NCI-H2107 treated with DMSO at 0.1 percent for 48 hours (cell line): ENCODE measurements around the gene SLC10A1.

Source experiments
- DNase-seq: peaks from one replicate; lab custom pipeline; 2025; ENCODE audit not compliant: unreplicated experiment; lab: John Stamatoyannopoulos, UW

SLC10A1 gene

GRCh38 chr14:69808919-69809808 lies 12.1 kb upstream of the SLC10A1 start:
- DNase-seq, result no peak

- no peak for DNase-seq
Measured at GRCh38 chr14:69807192-69807591, 10.2 kb upstream of the SLC10A1 start.

GRCh38 chr14:69804902-69805301 lies 7.9 kb upstream of the SLC10A1 start:
- no peak for DNase-seq

- no peak for DNase-seq
Measured at GRCh38 chr14:69803753-69804152, 6.7 kb upstream of the SLC10A1 start.

- DNase-seq, result no peak
Measured at GRCh38 chr14:69798339-69798735, 1.3 kb upstream of the SLC10A1 start.

GRCh38 chr14:69797573-69798338 lies 715 bp upstream of the SLC10A1 start:
- DNase-seq, result no peak

GRCh38 chr14:69795691-69796090 lies 1.4 kb downstream of the SLC10A1 start:
- no peak for DNase-seq

- DNase-seq, result no peak
Measured at GRCh38 chr14:69794791-69795190, 2.2 kb downstream of the SLC10A1 start.

GRCh38 chr14:69792887-69793421 lies 4.1 kb downstream of the SLC10A1 start:
- no peak for DNase-seq

- DNase-seq, result no peak
Measured at GRCh38 chr14:69789118-69789640, 7.9 kb downstream of the SLC10A1 start.

- no peak for DNase-seq
Measured at GRCh38 chr14:69786603-69787002, 10.4 kb downstream of the SLC10A1 start.

GRCh38 chr14:69784942-69785341 lies 12.1 kb downstream of the SLC10A1 start:
- DNase-seq, result no peak

GRCh38 chr14:69780952-69781351 lies 16.1 kb downstream of the SLC10A1 start:
- no peak for DNase-seq

- no peak for DNase-seq
Measured at GRCh38 chr14:69780092-69780491, 16.9 kb downstream of the SLC10A1 start.

- DNase-seq, result no peak
Measured at GRCh38 chr14:69779088-69779487, 18.0 kb downstream of the SLC10A1 start.

GRCh38 chr14:69776875-69777453 lies 20.1 kb downstream of the SLC10A1 start:
- DNase-seq, result no peak

- no peak for DNase-seq
Measured at GRCh38 chr14:69775012-69775411, 22.0 kb downstream of the SLC10A1 start.

- DNase-seq, result no peak
Measured at GRCh38 chr14:69773571-69774276, 23.3 kb downstream of the SLC10A1 start.

GRCh38 chr14:69772082-69773017 lies 24.7 kb downstream of the SLC10A1 start:
- DNase-seq, result no peak

- no peak for DNase-seq
Measured at GRCh38 chr14:69771136-69771535, 25.9 kb downstream of the SLC10A1 start.
